ENCODE results near the gene ACP3. TPM values are rescaled to one million over a fixed set of nuclear protein-coding genes. Genes with fewer than 3 reads are reported as not detected.

The ACP3 gene
- total and polyA plus RNA-seq, 9 donors: 0.33 to 11.3 (median 2.5) TPM

DNA sequence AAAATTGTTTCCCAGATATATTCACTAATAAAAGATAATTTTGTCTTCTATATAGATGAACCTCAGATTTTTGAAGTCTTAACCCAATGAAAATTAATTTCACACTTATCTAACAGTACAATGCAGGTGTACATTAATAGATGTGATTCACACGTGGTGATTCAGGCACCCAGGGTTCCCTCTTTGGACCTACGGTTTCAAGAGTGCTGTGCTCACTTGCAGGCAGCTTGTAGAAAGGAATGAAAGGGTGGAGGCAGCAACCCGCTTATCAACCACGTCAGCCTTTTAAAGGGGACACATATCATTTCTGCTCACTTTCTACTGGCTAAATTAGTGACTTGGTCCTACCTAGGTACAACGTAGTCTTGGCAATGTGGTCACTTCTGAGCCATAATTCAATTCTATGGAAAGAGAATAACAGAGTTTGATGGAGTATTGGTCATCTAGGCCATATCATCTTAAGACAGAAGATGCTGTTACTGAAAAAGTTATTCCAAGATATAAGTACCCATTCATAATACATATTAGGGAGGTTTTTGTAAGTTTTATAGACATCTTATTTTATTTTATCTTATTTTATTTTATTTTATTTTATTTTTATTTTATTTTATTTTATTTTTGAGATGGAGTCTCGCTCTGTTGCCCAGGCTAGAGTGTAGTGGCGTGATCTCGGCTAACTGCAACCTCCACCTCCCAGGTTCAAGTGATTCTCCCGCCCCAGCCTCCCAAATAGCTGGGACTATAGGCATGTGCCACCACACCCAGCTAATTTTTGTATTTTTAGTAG lies 37.9 kb downstream of the ACP3 start:
- H3K4me3 ChIP-seq: no peak overlapping the region
- no peak for DNase-seq
- WGBS, 3 donors: 70 to 77% (median 71%) methylated on average over 9 of the region's 9 CpGs
- H3K4me1 ChIP-seq (ENCODE audit: insufficient read depth): no peaks in the 10 kb centered on the region
- H3K27me3 ChIP-seq: no peaks in the 10 kb centered on the region
- intact Hi-C loops (cut with DNase I): loop anchor here in 1 of 4 donors (10.0 kb wide), 1 partner anchor 300 kb away; the partner anchor contains the start of gene ACAD11
- TF ChIP-seq CTCF (IDR thresholded peaks at IDR 0.05) (no peak), POLR2A (IDR thresholded peaks at IDR 0.05) (no peak), EP300 (IDR thresholded peaks at IDR 0.05) (no peak)
- H3K9me3 ChIP-seq: no peaks in the 10 kb centered on the region
- no peak overlapping the region for H3K27ac ChIP-seq
- no peaks in the 10 kb centered on the region for H3K36me3 ChIP-seq

DNA sequence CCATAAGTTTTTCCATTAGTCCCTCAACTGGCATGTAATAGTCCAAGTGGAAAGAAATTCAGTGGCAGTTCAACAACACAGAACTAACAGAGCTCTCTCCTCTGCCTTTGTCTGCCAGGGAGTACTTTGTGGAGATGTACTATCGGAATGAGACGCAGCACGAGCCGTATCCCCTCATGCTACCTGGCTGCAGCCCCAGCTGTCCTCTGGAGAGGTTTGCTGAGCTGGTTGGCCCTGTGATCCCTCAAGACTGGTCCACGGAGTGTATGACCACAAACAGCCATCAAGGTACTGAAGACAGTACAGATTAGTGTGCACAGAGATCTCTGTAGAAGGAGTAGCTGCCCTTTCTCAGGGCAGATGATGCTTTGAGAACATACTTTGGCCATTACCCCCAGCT lies 39.4 kb downstream of the ACP3 start:
- no peaks in the 10 kb centered on the region for H3K9me3 ChIP-seq
- WGBS, 3 donors: 91 to 94% (median 93%) methylated on average over 5 of the region's 5 CpGs
- intact Hi-C loops (cut with DNase I): loop anchor here in 1 of 4 donors (10.0 kb wide), 1 partner anchor 298 kb away; the partner anchor contains the start of gene ACAD11

DNA sequence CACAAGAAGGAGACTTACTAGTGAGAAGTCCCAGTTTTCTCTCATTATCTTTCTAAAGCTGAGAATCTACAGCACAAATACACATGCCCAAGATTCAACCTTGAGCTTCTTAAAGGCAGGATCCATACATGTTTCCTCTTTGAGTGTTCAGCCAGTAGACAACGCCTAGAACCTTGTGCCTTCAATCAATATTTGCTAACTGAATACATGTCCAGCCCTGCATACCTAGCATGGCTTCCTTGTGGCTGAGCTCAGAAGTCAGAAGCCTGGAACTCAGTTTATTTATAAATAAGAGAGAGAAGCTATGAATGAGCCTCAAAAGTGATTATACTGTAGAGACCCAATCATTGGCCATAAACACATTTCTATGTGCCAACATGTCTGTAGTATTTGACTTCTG lies 43.5 kb downstream of the ACP3 start:
- Histone ChIP-seq H3K4me3 (no peak overlapping the region), H3K27ac (no peak overlapping the region), H3K9me3 (no peaks in the 10 kb centered on the region), H3K4me1 (ENCODE audit: insufficient read depth) (no peaks in the 10 kb centered on the region), H3K27me3 (no peaks in the 10 kb centered on the region), H3K36me3 (no peaks in the 10 kb centered on the region)
- no peak for DNase-seq
- WGBS, 3 donors: 0 to 95% (median 95%) methylated on average over 1 of the region's 1 CpG
- TF ChIP-seq CTCF (IDR thresholded peaks at IDR 0.05) (no peak), EP300 (IDR thresholded peaks at IDR 0.05) (no peak), POLR2A (IDR thresholded peaks at IDR 0.05) (no peak)
- intact Hi-C loops (cut with DNase I): no loop called here

More for the DNA sequence above, 39.4 kb downstream of the ACP3 start:
- Histone ChIP-seq H3K4me1 (ENCODE audit: insufficient read depth) (no peaks in the 10 kb centered on the region), H3K27me3 (no peaks in the 10 kb centered on the region), H3K4me3 (no peak overlapping the region), H3K36me3 (no peaks in the 10 kb centered on the region), H3K27ac (no peak overlapping the region)
- TF ChIP-seq POLR2A (IDR thresholded peaks at IDR 0.05) (no peak), CTCF (IDR thresholded peaks at IDR 0.05) (no peak), EP300 (IDR thresholded peaks at IDR 0.05) (no peak)
- no peak for DNase-seq

DNA sequence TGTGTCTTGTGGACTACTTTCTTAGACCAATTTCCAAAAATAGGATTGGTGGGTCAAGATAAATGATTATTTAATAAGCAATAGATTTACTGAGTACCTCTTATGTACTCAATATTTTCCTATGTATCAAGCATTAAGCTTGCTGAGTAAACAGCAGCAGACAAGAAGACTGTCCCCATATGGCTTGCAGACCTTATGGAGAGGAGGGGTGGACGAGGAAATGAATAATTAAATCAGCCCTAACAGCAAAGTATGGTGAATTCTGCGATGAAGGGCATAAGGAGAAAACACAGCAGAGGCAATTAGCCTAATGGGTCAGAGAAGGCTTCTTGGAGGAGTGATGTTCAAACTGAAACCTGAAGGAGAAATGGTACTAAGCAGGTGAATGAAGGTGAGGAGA lies 45.1 kb downstream of the ACP3 start:
- 43 to 93% (median 88%) methylated on average over 2 of the region's 2 CpGs for WGBS, 3 donors
- Histone ChIP-seq H3K27ac (no peak overlapping the region), H3K4me1 (ENCODE audit: insufficient read depth) (no peaks in the 10 kb centered on the region), H3K27me3 (no peaks in the 10 kb centered on the region), H3K9me3 (no peaks in the 10 kb centered on the region), H3K4me3 (no peak overlapping the region), H3K36me3 (no peaks in the 10 kb centered on the region)
- DNase-seq: no peak
- TF ChIP-seq EP300 (IDR thresholded peaks at IDR 0.05): no peak
- no peak for TF ChIP-seq POLR2A (IDR thresholded peaks at IDR 0.05)
- no peak for TF ChIP-seq CTCF (IDR thresholded peaks at IDR 0.05)
- intact Hi-C loops (cut with DNase I): no loop called here

Measured in ovary (tissue), 9 donors.